Measurements from ENCODE around the gene ADGRG2. TPM values are rescaled to one million over a fixed set of nuclear protein-coding genes. Genes with fewer than 3 reads are reported as not detected.
"Not testable (repeated sequence)": the region's sequence is repeated elsewhere in the genome, so short reads cannot be mapped to it uniquely, and the experiment has no call there.

ADGRG2 gene
- total and polyA plus RNA-seq, 7 experiments from 2014 or later = 0.08 TPM; not detected in 6

- Histone ChIP-seq H3K36me3 (ENCODE audit: control insufficient read depth in 2 of 3, insufficient read depth in 3 of 3, low read length in 3 of 3) (no peaks in the 10 kb centered on the region), H3K9me3 (ENCODE audit: control insufficient read depth in 2 of 3, low read length in 3 of 3) (no peaks in the 10 kb centered on the region), H3K27ac (ENCODE audit: low read depth, low read length) (no peak overlapping the region), H3K4me3 (ENCODE audit: low read length) (no peak overlapping the region), H3K27me3 (ENCODE audit: control insufficient read depth in 2 of 2, insufficient read depth in 2 of 2, low read length in 2 of 2) (no peaks in the 10 kb centered on the region), H3K4me1 (ENCODE audit: control insufficient read depth in 2 of 2, insufficient read depth in 2 of 2, low read length in 2 of 2) (no peaks in the 10 kb centered on the region)
- CTCF ChIA-PET = no interaction called here
- peaks cover 0 to 41% (median 13%) of the 10 kb centered on the region in 11 donors for H3K9me3 Mint-ChIP-seq
- no peak overlapping the region for H3K27ac Mint-ChIP-seq
- H3K4me3 Mint-ChIP-seq = no peak overlapping the region
- intact Hi-C loops (cut with micrococcal nuclease) = no loop called here
- no peaks in the 10 kb centered on the region for H3K4me1 Mint-ChIP-seq
- peaks cover 0 to 16% (median 0%) of the 10 kb centered on the region in 5 donors for H3K36me3 Mint-ChIP-seq
- ATAC-seq (peak; percentile 32), DNase-seq (no peak)
- H3K27me3 Mint-ChIP-seq = peaks cover 0 to 9% (median 4%) of the 10 kb centered on the region in 5 donors
- POLR2A ChIA-PET = no interaction called here
Measured at GRCh38 chrX:19086102-19086772, 36.0 kb downstream of the ADGRG2 start.

DNA sequence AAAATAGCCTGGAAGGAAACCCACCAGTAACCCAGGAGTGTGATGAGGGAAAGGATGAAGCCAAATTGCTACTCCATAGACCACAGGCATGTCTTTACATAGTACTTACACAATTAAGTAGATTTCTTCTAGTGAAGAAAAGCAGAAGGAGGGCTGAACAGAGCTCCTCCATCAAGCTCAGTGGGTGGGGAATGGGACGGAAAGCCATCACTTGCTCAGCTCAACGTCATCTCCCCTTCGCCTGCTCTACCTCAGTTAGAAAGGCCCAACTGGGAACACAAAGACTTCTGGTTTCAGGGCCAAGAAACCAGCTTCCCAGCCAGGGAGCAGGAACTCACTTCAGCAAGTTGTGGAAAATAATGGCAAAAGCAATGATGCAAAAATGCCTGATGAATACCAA, 36.6 kb downstream of the ADGRG2 start:
- Mint-ChIP-seq H3K9me3 (peaks cover 0 to 36% (median 10%) of the 10 kb centered on the region in 11 donors), H3K27ac (no peak overlapping the region), H3K36me3 (peaks cover 0 to 11% (median 0%) of the 10 kb centered on the region in 5 donors), H3K4me1 (no peaks in the 10 kb centered on the region), H3K4me3 (no peak overlapping the region), H3K27me3 (peaks cover 0 to 9% (median under 1%) of the 10 kb centered on the region in 5 donors)
- ATAC-seq = no peak
- Histone ChIP-seq H3K4me3 (ENCODE audit: low read length) (no peak overlapping the region), H3K36me3 (ENCODE audit: control insufficient read depth in 2 of 3, insufficient read depth in 3 of 3, low read length in 3 of 3) (no peaks in the 10 kb centered on the region), H3K9me3 (ENCODE audit: control insufficient read depth in 2 of 3, low read length in 3 of 3) (no peaks in the 10 kb centered on the region), H3K4me1 (ENCODE audit: control insufficient read depth in 2 of 2, insufficient read depth in 2 of 2, low read length in 2 of 2) (no peaks in the 10 kb centered on the region), H3K27ac (ENCODE audit: low read depth, low read length) (no peak overlapping the region), H3K27me3 (ENCODE audit: control insufficient read depth in 2 of 2, insufficient read depth in 2 of 2, low read length in 2 of 2) (no peaks in the 10 kb centered on the region)
- no peak for DNase-seq
- ChIA-PET CTCF (no interaction called here), POLR2A (no interaction called here)
- intact Hi-C loops (cut with micrococcal nuclease) = no loop called here

DNA sequence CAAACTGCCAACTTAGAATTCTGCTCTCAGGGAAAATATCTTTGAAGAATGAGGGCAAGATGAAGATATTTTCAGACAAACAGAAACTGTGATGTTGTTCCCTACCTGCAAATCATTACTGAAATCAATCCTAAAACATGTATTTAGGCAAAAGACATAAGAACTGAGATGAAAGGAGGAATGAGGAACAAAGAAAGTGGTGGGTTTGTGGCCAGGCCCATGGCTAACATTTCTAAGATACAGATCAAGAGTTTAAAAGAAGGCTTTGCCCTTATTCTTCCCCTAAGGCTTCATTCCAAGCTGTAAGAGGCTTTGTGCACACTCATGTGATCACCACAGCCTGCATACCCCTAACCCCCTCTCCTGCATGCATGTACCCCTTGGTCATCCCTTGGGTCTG, 46.5 kb downstream of the ADGRG2 start:
- DNase-seq = no peak
- ATAC-seq = no peak
- Mint-ChIP-seq H3K27me3 (peaks cover 0 to 4% (median 0%) of the 10 kb centered on the region in 5 donors), H3K27ac (no peak overlapping the region), H3K9me3 (peaks cover 0 to 2% (median 0%) of the 10 kb centered on the region in 11 donors), H3K4me3 (no peak overlapping the region), H3K36me3 (no peaks in the 10 kb centered on the region), H3K4me1 (no peaks in the 10 kb centered on the region)
- Histone ChIP-seq H3K9me3 (ENCODE audit: control insufficient read depth in 2 of 3, low read length in 3 of 3) (no peaks in the 10 kb centered on the region), H3K4me3 (ENCODE audit: low read length) (no peak overlapping the region), H3K4me1 (ENCODE audit: control insufficient read depth in 2 of 2, insufficient read depth in 2 of 2, low read length in 2 of 2) (no peaks in the 10 kb centered on the region), H3K27me3 (ENCODE audit: control insufficient read depth in 2 of 2, insufficient read depth in 2 of 2, low read length in 2 of 2) (no peaks in the 10 kb centered on the region), H3K36me3 (ENCODE audit: control insufficient read depth in 2 of 3, insufficient read depth in 3 of 3, low read length in 3 of 3) (no peaks in the 10 kb centered on the region), H3K27ac (ENCODE audit: low read depth, low read length) (no peak overlapping the region)
- ChIA-PET CTCF (no interaction called here), POLR2A (no interaction called here)
- intact Hi-C loops (cut with micrococcal nuclease) = no loop called here

GRCh38 chrX:19072372-19072771, 49.9 kb downstream of the ADGRG2 start:
- Mint-ChIP-seq H3K36me3 (no peaks in the 10 kb centered on the region), H3K4me3 (no peak overlapping the region), H3K4me1 (no peaks in the 10 kb centered on the region), H3K27me3 (peaks cover 0 to 7% (median 0%) of the 10 kb centered on the region in 5 donors), H3K9me3 (peaks cover 0 to 2% (median 0%) of the 10 kb centered on the region in 11 donors), H3K27ac (no peak overlapping the region)
- ATAC-seq (no peak), DNase-seq (no peak)
- CTCF ChIA-PET = no interaction called here
- Histone ChIP-seq H3K27ac (ENCODE audit: low read depth, low read length) (no peak overlapping the region), H3K27me3 (ENCODE audit: control insufficient read depth in 2 of 2, insufficient read depth in 2 of 2, low read length in 2 of 2) (no peaks in the 10 kb centered on the region), H3K36me3 (ENCODE audit: control insufficient read depth in 2 of 3, insufficient read depth in 3 of 3, low read length in 3 of 3) (no peaks in the 10 kb centered on the region), H3K4me1 (ENCODE audit: control insufficient read depth in 2 of 2, insufficient read depth in 2 of 2, low read length in 2 of 2) (no peaks in the 10 kb centered on the region), H3K4me3 (ENCODE audit: low read length) (no peak overlapping the region), H3K9me3 (ENCODE audit: control insufficient read depth in 2 of 3, low read length in 3 of 3) (no peaks in the 10 kb centered on the region)
- intact Hi-C loops (cut with micrococcal nuclease) = no loop called here
- POLR2A ChIA-PET = no interaction called here

GRCh38 chrX:19070555-19070994, 51.7 kb downstream of the ADGRG2 start:
- Histone ChIP-seq H3K27ac (ENCODE audit: low read depth, low read length) (no peak overlapping the region), H3K4me1 (ENCODE audit: control insufficient read depth in 2 of 2, insufficient read depth in 2 of 2, low read length in 2 of 2) (no peaks in the 10 kb centered on the region), H3K4me3 (ENCODE audit: low read length) (no peak overlapping the region), H3K36me3 (ENCODE audit: control insufficient read depth in 2 of 3, insufficient read depth in 3 of 3, low read length in 3 of 3) (no peaks in the 10 kb centered on the region), H3K27me3 (ENCODE audit: control insufficient read depth in 2 of 2, insufficient read depth in 2 of 2, low read length in 2 of 2) (no peaks in the 10 kb centered on the region), H3K9me3 (ENCODE audit: control insufficient read depth in 2 of 3, low read length in 3 of 3) (no peaks in the 10 kb centered on the region)
- no peak overlapping the region for H3K27ac Mint-ChIP-seq
- DNase-seq = no peak
- intact Hi-C loops (cut with micrococcal nuclease) = no loop called here
- ATAC-seq = no peak
- ChIA-PET POLR2A (no interaction called here), CTCF (no interaction called here)
- H3K27me3 Mint-ChIP-seq = peaks cover 0 to 7% (median 0%) of the 10 kb centered on the region in 5 donors
- H3K4me1 Mint-ChIP-seq = no peaks in the 10 kb centered on the region
- H3K36me3 Mint-ChIP-seq = no peaks in the 10 kb centered on the region
- no peak overlapping the region for H3K4me3 Mint-ChIP-seq
- H3K9me3 Mint-ChIP-seq = peaks cover 0 to 2% (median 0%) of the 10 kb centered on the region in 11 donors

GRCh38 chrX:19066987-19067386, 55.3 kb downstream of the ADGRG2 start:
- H3K4me1 Mint-ChIP-seq; H3K9me3 Mint-ChIP-seq; H3K9me3 ChIP-seq (ENCODE audit: control insufficient read depth in 2 of 3, low read length in 3 of 3); DNase-seq; H3K27me3 ChIP-seq (ENCODE audit: control insufficient read depth in 2 of 2, insufficient read depth in 2 of 2, low read length in 2 of 2); H3K27ac ChIP-seq (ENCODE audit: low read depth, low read length); H3K4me3 ChIP-seq (ENCODE audit: low read length); ATAC-seq; intact Hi-C loops (cut with micrococcal nuclease); H3K4me3 Mint-ChIP-seq; POLR2A ChIA-PET; H3K4me1 ChIP-seq (ENCODE audit: control insufficient read depth in 2 of 2, insufficient read depth in 2 of 2, low read length in 2 of 2); H3K27ac Mint-ChIP-seq; H3K36me3 Mint-ChIP-seq; H3K36me3 ChIP-seq (ENCODE audit: control insufficient read depth in 2 of 3, insufficient read depth in 3 of 3, low read length in 3 of 3); CTCF ChIA-PET; H3K27me3 Mint-ChIP-seq: not testable (repeated sequence)

DNA sequence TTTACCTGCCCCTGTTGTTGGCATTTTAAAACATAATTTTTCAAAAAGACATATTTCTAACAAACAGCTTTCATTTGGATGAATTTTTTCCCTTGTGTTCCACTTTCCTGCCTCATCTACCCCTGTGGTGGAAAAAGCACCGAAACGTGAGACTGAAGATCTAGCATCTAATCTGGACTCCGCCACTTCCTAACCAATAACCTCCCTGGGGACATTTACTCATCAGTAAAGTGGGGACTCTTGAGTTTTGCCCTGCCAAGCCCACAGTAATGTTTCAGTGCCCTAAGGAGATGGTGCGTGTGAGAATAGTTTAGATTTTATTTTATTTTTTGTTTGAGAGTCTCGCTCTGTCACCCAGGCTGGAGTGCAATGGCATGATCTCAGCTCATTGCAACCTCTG, 56.7 kb downstream of the ADGRG2 start:
- POLR2A ChIA-PET = interaction anchor here (0.6 kb wide), 1 partner anchor 514 kb away, joined by 3 read pairs; no protein-coding TSS in a partner anchor
- no peaks in the 10 kb centered on the region for H3K4me1 Mint-ChIP-seq
- Histone ChIP-seq H3K36me3 (ENCODE audit: control insufficient read depth in 2 of 3, insufficient read depth in 3 of 3, low read length in 3 of 3) (no peaks in the 10 kb centered on the region), H3K9me3 (ENCODE audit: control insufficient read depth in 2 of 3, low read length in 3 of 3) (no peaks in the 10 kb centered on the region), H3K4me3 (ENCODE audit: low read length) (no peak overlapping the region), H3K27me3 (ENCODE audit: control insufficient read depth in 2 of 2, insufficient read depth in 2 of 2, low read length in 2 of 2) (no peaks in the 10 kb centered on the region), H3K27ac (ENCODE audit: low read depth, low read length) (no peak overlapping the region), H3K4me1 (ENCODE audit: control insufficient read depth in 2 of 2, insufficient read depth in 2 of 2, low read length in 2 of 2) (no peaks in the 10 kb centered on the region)
- no peaks in the 10 kb centered on the region for H3K36me3 Mint-ChIP-seq
- peaks cover 0 to 3% (median 0%) of the 10 kb centered on the region in 5 donors for H3K27me3 Mint-ChIP-seq
- H3K27ac Mint-ChIP-seq = no peak overlapping the region
- DNase-seq (no peak), ATAC-seq (no peak)
- H3K4me3 Mint-ChIP-seq = no peak overlapping the region
- intact Hi-C loops (cut with micrococcal nuclease) = no loop called here
- H3K9me3 Mint-ChIP-seq = peaks cover 0 to 4% (median 0%) of the 10 kb centered on the region in 11 donors
- CTCF ChIA-PET = no interaction called here

Data from naive thymus-derived CD4-positive, alpha-beta T cell (primary cell).